ENCODE data around the gene SLC35B4. TPM values are rescaled to one million over a fixed set of nuclear protein-coding genes. Genes with fewer than 3 reads are reported as not detected.

The SLC35B4 gene
- total and polyA plus RNA-seq, 2 experiments from 2014 or later, result 13.7 to 18.8 TPM

DNA sequence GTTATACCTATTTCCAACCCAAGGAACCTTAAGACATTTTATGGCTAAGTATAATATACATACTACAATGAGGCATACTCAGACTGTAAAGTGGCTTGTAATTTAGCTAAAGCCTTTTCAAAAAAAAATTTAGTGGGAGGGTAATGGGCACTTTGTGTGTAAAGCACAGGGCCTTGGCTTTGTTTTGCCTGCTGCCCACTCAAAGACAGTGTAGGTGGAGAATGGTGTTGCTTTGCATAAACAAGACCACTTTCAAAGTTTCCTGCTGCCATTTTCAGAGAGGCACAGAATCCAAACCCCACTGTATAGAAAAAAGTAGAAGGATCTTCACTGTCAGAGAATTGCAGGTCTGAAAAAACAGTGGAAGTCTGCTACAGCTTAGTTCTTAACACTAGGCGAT, 21.2 kb upstream of the SLC35B4 start:
- Histone ChIP-seq H3K4me2 (no peak overlapping the region), H4K20me1 (ENCODE audit: insufficient read depth, poor library complexity, severe bottlenecking) (no peaks in the 10 kb centered on the region), H2AFZ (no peak overlapping the region), H3K9me3 (ENCODE audit: low read depth) (no peaks in the 10 kb centered on the region), H3K27ac (no peak overlapping the region), H3K79me2 (no peaks in the 10 kb centered on the region), H3K4me3 (no peak overlapping the region), H3K27me3 (no peaks in the 10 kb centered on the region), H3K36me3 (replicated peaks; ENCODE audit: insufficient read depth, low read depth) (no peaks in the 10 kb centered on the region), H3K9me2 (replicated peaks; ENCODE audit: insufficient read depth) (no peaks in the 10 kb centered on the region), H3K4me1 (ENCODE audit: insufficient read depth) (no peaks in the 10 kb centered on the region)
- no peak for DNase-seq (ENCODE audit: low spot score)
- WGBS (ENCODE audit: low lambda C conversion rate, missing lambda C conversion rate), result 96% methylated on average over 1 of the region's 1 CpG
- TF ChIP-seq, protein P1, sequence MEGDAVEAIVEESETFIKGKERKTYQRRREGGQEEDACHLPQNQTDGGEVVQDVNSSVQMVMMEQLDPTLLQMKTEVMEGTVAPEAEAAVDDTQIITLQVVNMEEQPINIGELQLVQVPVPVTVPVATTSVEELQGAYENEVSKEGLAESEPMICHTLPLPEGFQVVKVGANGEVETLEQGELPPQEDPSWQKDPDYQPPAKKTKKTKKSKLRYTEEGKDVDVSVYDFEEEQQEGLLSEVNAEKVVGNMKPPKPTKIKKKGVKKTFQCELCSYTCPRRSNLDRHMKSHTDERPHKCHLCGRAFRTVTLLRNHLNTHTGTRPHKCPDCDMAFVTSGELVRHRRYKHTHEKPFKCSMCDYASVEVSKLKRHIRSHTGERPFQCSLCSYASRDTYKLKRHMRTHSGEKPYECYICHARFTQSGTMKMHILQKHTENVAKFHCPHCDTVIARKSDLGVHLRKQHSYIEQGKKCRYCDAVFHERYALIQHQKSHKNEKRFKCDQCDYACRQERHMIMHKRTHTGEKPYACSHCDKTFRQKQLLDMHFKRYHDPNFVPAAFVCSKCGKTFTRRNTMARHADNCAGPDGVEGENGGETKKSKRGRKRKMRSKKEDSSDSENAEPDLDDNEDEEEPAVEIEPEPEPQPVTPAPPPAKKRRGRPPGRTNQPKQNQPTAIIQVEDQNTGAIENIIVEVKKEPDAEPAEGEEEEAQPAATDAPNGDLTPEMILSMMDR (IDR thresholded peaks at IDR 0.05; ENCODE audit: poor library complexity), result no peak
- TF ChIP-seq EZH2 (IDR thresholded peaks at IDR 0.05; ENCODE audit: borderline replicate concordance) (no peak), EZH2phosphoT487 (IDR thresholded peaks at IDR 0.05; ENCODE audit: low read depth, severe bottlenecking, unreplicated experiment) (no peak)

DNA sequence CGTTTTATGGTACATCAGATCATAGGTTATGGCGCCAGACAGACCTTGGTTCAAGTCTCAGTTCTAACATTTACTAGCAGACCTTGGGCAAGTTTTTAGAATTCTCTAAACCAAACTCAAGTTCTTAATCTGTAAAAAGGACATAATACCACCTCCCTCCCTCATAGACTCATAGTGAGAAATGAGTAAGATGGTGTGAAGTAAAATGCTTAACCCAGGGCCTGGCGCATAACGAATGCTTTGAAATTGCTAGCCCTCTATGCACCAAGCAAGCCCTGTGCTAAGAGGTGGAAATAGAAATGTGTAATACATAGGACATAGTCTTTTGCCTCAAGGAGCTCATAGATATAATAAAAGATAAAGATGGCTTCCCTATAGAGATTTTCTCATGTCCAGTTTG, 17.7 kb upstream of the SLC35B4 start:
- no peaks in the 10 kb centered on the region for H3K27me3 ChIP-seq

DNA sequence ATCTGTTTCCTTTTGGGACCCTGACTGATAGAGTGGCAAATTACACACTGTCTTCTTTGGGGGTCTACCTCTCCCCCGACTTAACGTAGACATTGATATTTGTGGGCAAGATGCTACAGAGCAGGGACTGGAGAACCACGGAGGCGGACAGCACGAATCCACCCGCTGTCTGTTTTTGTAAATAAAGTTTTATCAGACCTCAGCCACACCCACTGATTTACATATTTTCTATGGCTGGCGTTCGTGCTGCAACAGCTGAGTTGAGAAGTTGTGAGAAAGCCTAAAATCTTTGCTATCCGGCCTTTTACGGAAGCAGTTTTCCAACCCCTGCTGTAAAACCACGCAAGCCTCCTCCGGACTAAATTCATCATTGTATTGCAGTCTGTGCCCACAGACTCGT, 17.2 kb upstream of the SLC35B4 start:
- Histone ChIP-seq H3K9me2 (replicated peaks; ENCODE audit: insufficient read depth) (no peaks in the 10 kb centered on the region), H3K4me1 (ENCODE audit: insufficient read depth) (no peaks in the 10 kb centered on the region), H3K4me2 (no peak overlapping the region), H3K27me3 (no peaks in the 10 kb centered on the region), H3K79me2 (no peaks in the 10 kb centered on the region), H4K20me1 (ENCODE audit: insufficient read depth, poor library complexity, severe bottlenecking) (no peaks in the 10 kb centered on the region), H3K27ac (no peak overlapping the region), H3K9me3 (ENCODE audit: low read depth) (no peaks in the 10 kb centered on the region), H3K4me3 (no peak overlapping the region), H2AFZ (no peak overlapping the region), H3K36me3 (replicated peaks; ENCODE audit: insufficient read depth, low read depth) (no peaks in the 10 kb centered on the region)
- TF ChIP-seq EZH2phosphoT487 (IDR thresholded peaks at IDR 0.05; ENCODE audit: low read depth, severe bottlenecking, unreplicated experiment) (no peak), EZH2 (IDR thresholded peaks at IDR 0.05; ENCODE audit: borderline replicate concordance) (no peak)
- TF ChIP-seq, protein P1 (IDR thresholded peaks at IDR 0.05; ENCODE audit: poor library complexity), result no peak
- DNase-seq (ENCODE audit: low spot score), result no peak
- WGBS (ENCODE audit: low lambda C conversion rate, missing lambda C conversion rate), result 89% methylated on average over 13 of the region's 13 CpGs

More for the DNA sequence above, 17.7 kb upstream of the SLC35B4 start:
- Histone ChIP-seq H2AFZ (no peak overlapping the region), H3K79me2 (no peaks in the 10 kb centered on the region), H3K4me2 (no peak overlapping the region), H3K4me3 (no peak overlapping the region), H3K9me2 (replicated peaks; ENCODE audit: insufficient read depth) (no peaks in the 10 kb centered on the region), H3K36me3 (replicated peaks; ENCODE audit: insufficient read depth, low read depth) (no peaks in the 10 kb centered on the region), H4K20me1 (ENCODE audit: insufficient read depth, poor library complexity, severe bottlenecking) (no peaks in the 10 kb centered on the region), H3K9me3 (ENCODE audit: low read depth) (no peaks in the 10 kb centered on the region), H3K4me1 (ENCODE audit: insufficient read depth) (no peaks in the 10 kb centered on the region), H3K27ac (no peak overlapping the region)
- no peak for TF ChIP-seq EZH2 (IDR thresholded peaks at IDR 0.05; ENCODE audit: borderline replicate concordance)
- TF ChIP-seq, protein P1 (IDR thresholded peaks at IDR 0.05; ENCODE audit: poor library complexity), result no peak
- TF ChIP-seq EZH2phosphoT487 (IDR thresholded peaks at IDR 0.05; ENCODE audit: low read depth, severe bottlenecking, unreplicated experiment), result no peak
- 83% methylated on average over 4 of the region's 4 CpGs for WGBS (ENCODE audit: low lambda C conversion rate, missing lambda C conversion rate)
- no peak for DNase-seq (ENCODE audit: low spot score)

DNA sequence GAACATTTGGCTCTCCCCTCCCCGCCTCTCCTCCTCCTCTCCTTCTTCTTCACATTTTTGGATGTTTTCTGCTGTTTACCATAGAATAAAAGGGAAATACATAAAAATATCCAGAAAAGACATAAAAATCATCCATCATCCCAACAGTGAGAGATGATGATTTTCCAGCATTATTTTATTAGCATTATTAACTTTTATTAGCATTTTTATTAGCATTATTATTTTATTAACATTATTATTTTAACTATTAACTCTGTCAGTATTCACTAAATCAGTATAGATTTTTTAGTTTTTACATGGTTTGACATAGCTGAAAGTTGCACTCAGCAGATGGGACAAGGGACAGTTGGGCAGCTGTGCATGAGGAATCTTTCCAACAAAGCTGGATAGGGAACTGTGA, 16.2 kb upstream of the SLC35B4 start:
- no peaks in the 10 kb centered on the region for H4K20me1 ChIP-seq (ENCODE audit: insufficient read depth, poor library complexity, severe bottlenecking)
- no peak for TF ChIP-seq EZH2phosphoT487 (IDR thresholded peaks at IDR 0.05; ENCODE audit: low read depth, severe bottlenecking, unreplicated experiment)
- TF ChIP-seq EZH2 (IDR thresholded peaks at IDR 0.05; ENCODE audit: borderline replicate concordance), result no peak
- TF ChIP-seq, protein P1 (IDR thresholded peaks at IDR 0.05; ENCODE audit: poor library complexity), result no peak

More for the DNA sequence above, 16.2 kb upstream of the SLC35B4 start:
- Histone ChIP-seq H3K4me1 (ENCODE audit: insufficient read depth) (no peaks in the 10 kb centered on the region), H2AFZ (no peak overlapping the region), H3K9me2 (replicated peaks; ENCODE audit: insufficient read depth) (no peaks in the 10 kb centered on the region), H3K27me3 (no peaks in the 10 kb centered on the region), H3K36me3 (replicated peaks; ENCODE audit: insufficient read depth, low read depth) (no peaks in the 10 kb centered on the region), H3K79me2 (no peaks in the 10 kb centered on the region), H3K27ac (no peak overlapping the region), H3K9me3 (ENCODE audit: low read depth) (no peaks in the 10 kb centered on the region), H3K4me2 (no peak overlapping the region), H3K4me3 (no peak overlapping the region)
- DNase-seq (ENCODE audit: low spot score), result no peak
- 100% methylated on average over 1 of the region's 1 CpG for WGBS (ENCODE audit: low lambda C conversion rate, missing lambda C conversion rate)
